ENCODE data around the gene PALD1.

Gene PALD1

DNA sequence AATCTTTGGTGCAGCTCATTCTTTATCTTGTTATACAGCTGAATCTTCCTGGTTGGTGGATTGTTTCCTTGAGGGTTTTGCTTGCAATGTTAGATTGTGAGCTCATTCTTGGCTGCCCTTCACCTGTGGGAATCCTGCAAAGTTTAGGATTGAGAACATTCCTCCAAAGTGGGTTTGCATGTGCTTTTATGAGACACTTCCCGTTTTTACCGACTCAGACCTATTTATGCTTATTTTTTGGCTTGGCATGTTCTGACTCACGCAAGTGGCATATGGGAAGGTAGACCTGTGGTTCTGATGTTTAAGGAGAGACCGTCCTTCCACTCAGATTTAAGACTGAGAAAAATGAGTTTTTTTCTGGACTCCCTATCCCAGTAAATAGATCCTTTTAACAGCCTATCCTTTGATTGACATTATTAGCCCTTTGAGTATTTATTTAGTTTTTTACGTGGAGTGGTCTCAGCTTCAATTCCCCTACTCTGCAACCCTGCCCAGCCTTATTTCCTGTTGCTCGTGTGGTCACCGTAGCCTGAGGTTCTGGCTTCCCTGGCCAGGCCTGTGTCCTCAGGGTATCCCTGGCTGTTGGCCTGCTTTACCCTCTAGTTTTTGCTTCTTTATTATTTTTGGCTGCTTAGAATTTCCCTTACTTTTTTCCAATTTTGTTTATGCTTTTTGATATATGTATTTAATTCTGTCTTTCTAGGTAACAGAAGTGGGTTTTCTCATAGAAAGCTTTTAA, 137.4 kb downstream of the PALD1 start:
- DNase-seq: no peak

DNA sequence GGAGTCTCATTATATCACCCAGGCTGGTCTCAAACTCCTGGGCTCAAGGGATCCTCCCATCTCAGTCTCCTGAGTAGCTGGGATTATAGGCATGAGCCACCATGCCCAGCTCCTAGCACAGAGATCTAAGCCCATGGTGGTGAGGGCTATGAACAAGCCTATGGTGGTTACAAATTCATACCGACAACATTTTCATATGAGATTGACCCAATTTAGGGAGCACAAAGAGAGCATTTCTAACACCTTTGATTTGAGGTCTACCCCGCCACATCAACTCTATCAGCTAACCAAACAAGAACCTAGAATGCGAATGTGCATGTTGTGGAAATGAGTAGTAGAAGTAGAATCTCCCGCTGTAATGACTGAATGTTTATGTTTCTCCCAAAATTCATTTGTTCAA, 138.2 kb downstream of the PALD1 start:
- no peak for DNase-seq

All from fibroblast of skin of scalp (primary cell).